HG03460 (cell line): ENCODE measurements around the gene ASB1.

Source experiments
- ATAC-seq: cut with Tn5 transposase; IDR thresholded peaks from one replicate; pipeline ENCODE4 v1.9.1; 2021; ENCODE audit not compliant: unreplicated experiment

Gene ASB1

GRCh38 chr2:238426568-238427434 is at the start of gene ASB1:
Gene ASB1 (plus strand): TSS chr2:238426927. CDS start chr2:238427071, 144 bp downstream.
- ATAC-seq, result peak; percentile 82

- no peak for ATAC-seq
Observed at GRCh38 chr2:238378230-238379095, 48.3 kb upstream of the ASB1 start.

GRCh38 chr2:238379096-238379810 is 47.5 kb upstream of the ASB1 start:
- no peak for ATAC-seq

GRCh38 chr2:238380336-238380735 is 46.4 kb upstream of the ASB1 start:
- no peak for ATAC-seq

GRCh38 chr2:238380785-238381184 is 45.9 kb upstream of the ASB1 start:
- no peak for ATAC-seq

GRCh38 chr2:238381341-238382115 is 45.2 kb upstream of the ASB1 start:
- ATAC-seq, result no peak

- ATAC-seq, result no peak
Observed at GRCh38 chr2:238382381-238382781, 44.3 kb upstream of the ASB1 start.

GRCh38 chr2:238383135-238383534 is 43.6 kb upstream of the ASB1 start:
- ATAC-seq, result no peak

GRCh38 chr2:238383743-238384380 is 42.9 kb upstream of the ASB1 start:
- ATAC-seq, result no peak

GRCh38 chr2:238387332-238387731 is 39.4 kb upstream of the ASB1 start:
- no peak for ATAC-seq

- ATAC-seq, result no peak
Observed at GRCh38 chr2:238388794-238389193, 37.9 kb upstream of the ASB1 start.

GRCh38 chr2:238389988-238390589 is 36.6 kb upstream of the ASB1 start:
- no peak for ATAC-seq

GRCh38 chr2:238391042-238391689 is 35.6 kb upstream of the ASB1 start:
- no peak for ATAC-seq

- ATAC-seq, result no peak
Observed at GRCh38 chr2:238396663-238397062, 30.1 kb upstream of the ASB1 start.

GRCh38 chr2:238397356-238397755 is 29.4 kb upstream of the ASB1 start:
- no peak for ATAC-seq

- ATAC-seq, result no peak
Observed at GRCh38 chr2:238398577-238398976, 28.1 kb upstream of the ASB1 start.

- no peak for ATAC-seq
Observed at GRCh38 chr2:238399094-238399493, 27.6 kb upstream of the ASB1 start.

GRCh38 chr2:238401551-238401950 is 25.2 kb upstream of the ASB1 start:
- no peak for ATAC-seq
